ENCODE measurements around the gene ATXN1. TPM values are rescaled to one million over a fixed set of nuclear protein-coding genes. Genes with fewer than 3 reads are reported as not detected.

Gene ATXN1
- total and polyA plus RNA-seq, 2 of the 13 experiments (the other 11 are each of a cell fraction or from before 2014, with no cell fraction given), result 20.7 to 39.5 TPM

- TF ChIP-seq LRRFIP1 (CRISPR knock-in tag; conservative IDR thresholded peaks at IDR 0.05), result no peak
- no peak for TF ChIP-seq MBNL3 (CRISPR knock-in tag; conservative IDR thresholded peaks at IDR 0.05)
- no peak for TF ChIP-seq TCF7L2 (IDR thresholded peaks at IDR 0.05; ENCODE audit: low read depth, low read length)
- no peak for TF ChIP-seq EEA1 (CRISPR knock-in tag; IDR thresholded peaks at IDR 0.05; ENCODE audit: borderline replicate concordance)
- TF ChIP-seq ZNF674 (CRISPR knock-in tag; IDR thresholded peaks at IDR 0.05; ENCODE audit: low read depth), result no peak
- no peak for TF ChIP-seq ZSCAN29 (CRISPR knock-in tag; conservative IDR thresholded peaks at IDR 0.05)
- no peak for TF ChIP-seq HMG20B (CRISPR knock-in tag; conservative IDR thresholded peaks at IDR 0.05)
- 0 out of 2 replicates have a peak, but pooled peaks have one; percentile 44 for TF ChIP-seq RERE (CRISPR knock-in tag; IDR thresholded peaks at IDR 0.05; ENCODE audit: low read depth)
- TF ChIP-seq CREB1 (IDR thresholded peaks at IDR 0.05), result 0 out of 2 replicates have a peak, but pooled peaks have one; percentile 21
- peak; percentile 63; the same call in 1 of the 2 replicates for TF ChIP-seq CREB1 (CRISPR knock-in tag; IDR thresholded peaks at IDR 0.05)
- TF ChIP-seq BRCA1 (CRISPR knock-in tag; IDR thresholded peaks at IDR 0.05), result no peak
- TF ChIP-seq JDP2 (CRISPR knock-in tag; IDR thresholded peaks at IDR 0.05; ENCODE audit: borderline replicate concordance), result no peak
- TF ChIP-seq CREB3 (CRISPR knock-in tag; IDR thresholded peaks at IDR 0.05), result no peak
- TF ChIP-seq ATF5 (CRISPR knock-in tag; IDR thresholded peaks at IDR 0.05; ENCODE audit: low read depth), result no peak
- TF ChIP-seq SRSF4 (IDR thresholded peaks at IDR 0.05; ENCODE audit: low read depth, low read length, poor library complexity, severe bottlenecking), result no peak
- no peak for TF ChIP-seq BRF2 (CRISPR knock-in tag; IDR thresholded peaks at IDR 0.05)
Observed at GRCh38 chr6:16681260-16681873, 79.9 kb downstream of the ATXN1 start (continued).
